H9 (cell line): ENCODE data around the gene TBC1D22A. TPM values are rescaled to one million over a fixed set of nuclear protein-coding genes. Genes with fewer than 3 reads are reported as not detected.

ENCODE experiments used
- DNase-seq: peaks from one replicate; pipeline ENCODE4 v3.0.0-alpha.2; 2017
- H2AFZ ChIP-seq: one replicate; pipeline ENCODE4 v1.6.1; 2013; ENCODE audit warnings: mild to moderate bottlenecking, low read length, control low read depth, moderate library complexity
- H2AK5ac ChIP-seq: 2 replicates; pipeline ENCODE4 v1.6.1; 2013; ENCODE audit warnings: low read length, control low read depth, mixed read lengths; ENCODE audit not compliant: insufficient read length
- H2BK120ac ChIP-seq: one replicate; pipeline ENCODE4 v1.6.1; 2013; ENCODE audit warnings: low read depth, mild to moderate bottlenecking, low read length, control low read depth, inconsistent platforms; ENCODE audit not compliant: poor library complexity, severe bottlenecking
- H2BK12ac ChIP-seq: 2 replicates; pipeline ENCODE4 v1.6.1; 2013; ENCODE audit warnings: low read length, control low read depth, mixed read lengths, low read depth; ENCODE audit not compliant: insufficient read length
- H2BK15ac ChIP-seq: 2 replicates; pipeline ENCODE4 v1.6.1; 2013; ENCODE audit warnings: low read depth, low read length, control low read depth
- H2BK20ac ChIP-seq: one replicate; pipeline ENCODE4 v1.6.1; 2013; ENCODE audit warnings: low read depth, mild to moderate bottlenecking, low read length, control low read depth, inconsistent platforms; ENCODE audit not compliant: poor library complexity, severe bottlenecking
- H2BK5ac ChIP-seq: 2 replicates; pipeline ENCODE4 v1.6.1; 2013; ENCODE audit warnings: low read length, control low read depth, mixed read lengths; ENCODE audit not compliant: insufficient read length
- H3K14ac ChIP-seq: 2 replicates; pipeline ENCODE4 v1.6.1; 2013; ENCODE audit warnings: low read length, control low read depth; ENCODE audit not compliant: insufficient read depth
- H3K18ac ChIP-seq: 2 replicates; pipeline ENCODE4 v1.6.1; 2013; ENCODE audit warnings: low read depth, mild to moderate bottlenecking, mixed read lengths, low read length, control low read depth; ENCODE audit not compliant: insufficient read length
- H3K23ac ChIP-seq: 2 replicates; pipeline ENCODE4 v1.6.1; 2013; ENCODE audit warnings: low read length, control low read depth, mixed read lengths, low read depth; ENCODE audit not compliant: insufficient read length
- H3K23me2 ChIP-seq: 2 replicates; pipeline ENCODE4 v1.6.1; 2013; ENCODE audit warnings: low read depth, mild to moderate bottlenecking, mixed read lengths, low read length, control low read depth; ENCODE audit not compliant: insufficient read length, poor library complexity, severe bottlenecking
- H3K27ac ChIP-seq: 2 replicates; pipeline ENCODE4 v1.5.1; 2013; ENCODE audit warnings: low read length, control low read depth, mixed read lengths, low read depth; ENCODE audit not compliant: insufficient read length
- H3K27me3 ChIP-seq: 2 replicates; pipeline ENCODE4 v1.6.1; 2013; ENCODE audit warnings: low read length, control low read depth, inconsistent platforms; ENCODE audit not compliant: insufficient read depth
- H3K4ac ChIP-seq: 2 replicates; pipeline ENCODE4 v1.6.1; 2013; ENCODE audit warnings: low read depth, mild to moderate bottlenecking, control low read depth, inconsistent platforms, low read length, moderate library complexity
- H3K4me1 ChIP-seq: 2 replicates; pipeline ENCODE4 v1.6.1; 2013; ENCODE audit warnings: low read length, control low read depth, inconsistent platforms; ENCODE audit not compliant: insufficient read depth
- H3K4me2 ChIP-seq: 2 replicates; pipeline ENCODE4 v1.6.1; 2013; ENCODE audit warnings: low read length, control low read depth, mixed read lengths; ENCODE audit not compliant: insufficient read length, insufficient read depth
- H3K56ac ChIP-seq: 2 replicates; pipeline ENCODE4 v1.6.1; 2013; ENCODE audit warnings: low read depth, mild to moderate bottlenecking, mixed read lengths, low read length, control low read depth; ENCODE audit not compliant: insufficient read length
- H3K79me1 ChIP-seq: 2 replicates; pipeline ENCODE4 v1.6.1; 2013; ENCODE audit warnings: low read depth, mild to moderate bottlenecking, moderate library complexity, low read length, control low read depth, inconsistent platforms; ENCODE audit not compliant: insufficient read depth, poor library complexity, severe bottlenecking
- H3K79me2 ChIP-seq: 2 replicates; pipeline ENCODE4 v1.6.1; 2013; ENCODE audit warnings: low read length, control low read depth, inconsistent platforms; ENCODE audit not compliant: insufficient read depth
- H3K9ac ChIP-seq: 2 replicates; pipeline ENCODE4 v1.6.1; 2013; ENCODE audit warnings: low read length, control low read depth, mixed read lengths; ENCODE audit not compliant: insufficient read length; ENCODE audit errors: extremely low read depth
- H3K9me3 ChIP-seq: one replicate; pipeline ENCODE4 v1.6.1; 2013; ENCODE audit warnings: low read depth, low read length, inconsistent platforms; ENCODE audit not compliant: control insufficient read depth
- H3T11ph ChIP-seq: one replicate; pipeline ENCODE4 v1.6.1; 2013; ENCODE audit warnings: mild to moderate bottlenecking, low read length, control low read depth, inconsistent platforms
- H4K20me1 ChIP-seq: one replicate; pipeline ENCODE4 v1.6.1; 2013; ENCODE audit not compliant: control insufficient read depth, insufficient read length, insufficient read depth
- H4K5ac ChIP-seq: 2 replicates; pipeline ENCODE4 v1.6.1; 2013; ENCODE audit warnings: low read depth, mild to moderate bottlenecking, mixed read lengths, low read length, control low read depth; ENCODE audit not compliant: insufficient read length
- H4K8ac ChIP-seq: replicated peaks from 2 replicates; pipeline ENCODE4 v1.6.1; 2013; ENCODE audit warnings: low read length, control low read depth, mixed read lengths, low read depth; ENCODE audit not compliant: insufficient read length
- H4K91ac ChIP-seq: 2 replicates; pipeline ENCODE4 v1.6.1; 2013; ENCODE audit warnings: low read depth, mild to moderate bottlenecking, moderate library complexity, mixed read lengths, low read length, control low read depth; ENCODE audit not compliant: insufficient read length
- H3K27ac Mint-ChIP-seq, 3 experiments: 2 replicates in 2 of 3; 3 replicates in 1 of 3; pipeline ENCODE4 v1.8.0; 2020 to 2021; ENCODE audit warnings: mixed read lengths in 3 of 3, mild to moderate bottlenecking in 1 of 3, moderate library complexity in 1 of 3
- H3K27me3 Mint-ChIP-seq: 2 replicates; pipeline ENCODE4 v1.8.0; 2021; ENCODE audit warnings: low read depth, mild to moderate bottlenecking, moderate library complexity, mixed read lengths
- H3K36me3 Mint-ChIP-seq, 3 experiments: 2 replicates in 2 of 3; 3 replicates in 1 of 3; pipeline ENCODE4 v1.8.0; 2020 to 2021; ENCODE audit warnings: low read depth in 3 of 3, mixed read lengths in 3 of 3; ENCODE audit not compliant: insufficient read depth in 1 of 3
- H3K4me1 Mint-ChIP-seq, 2 experiments: 2 replicates each; pipeline ENCODE4 v1.8.0; 2020; ENCODE audit warnings: mixed read lengths in 2 of 2
- H3K4me3 Mint-ChIP-seq, 2 experiments: 2 replicates in 1 of 2; 3 replicates in 1 of 2; pipeline ENCODE4 v1.8.0; 2020 to 2021; ENCODE audit warnings: mild to moderate bottlenecking in 2 of 2, mixed read lengths in 2 of 2, moderate library complexity in 1 of 2
- H3K9me3 Mint-ChIP-seq, 2 experiments: 2 replicates in 1 of 2; 3 replicates in 1 of 2; pipeline ENCODE4 v1.8.0; 2020; ENCODE audit warnings: mild to moderate bottlenecking in 2 of 2, mixed read lengths in 2 of 2, moderate library complexity in 1 of 2
- WGBS: extraction: QIAGEN DNeasy Blood & Tissue Kit; methylation state at CpG from one replicate; pipeline ENCODE4 v1.1.7; 2013; ENCODE audit warnings: missing lambda C conversion rate, low lambda C conversion rate, mixed read lengths; ENCODE audit not compliant: insufficient read length; ENCODE audit errors: extremely low coverage; 5-methylcytosine and 5-hydroxymethylcytosine counted together
- total RNA-seq: library from RNA; stranded (reverse); gene quantifications from 2 replicates; pipeline ENCODE4 v1.2.1, GENCODE V29; 2021
- TF ChIP-seq, protein P1 (sequence below): fragments of 200-600 bp; sonication (generic); conservative IDR thresholded peaks from 3 replicates; pipeline ENCODE4 v1.8.0; 2021; ENCODE audit warnings: antibody characterized with exemption, mild to moderate bottlenecking

The TBC1D22A gene
- total RNA-seq, 1 experiment from 2014 or later = 20.8 TPM

DNA sequence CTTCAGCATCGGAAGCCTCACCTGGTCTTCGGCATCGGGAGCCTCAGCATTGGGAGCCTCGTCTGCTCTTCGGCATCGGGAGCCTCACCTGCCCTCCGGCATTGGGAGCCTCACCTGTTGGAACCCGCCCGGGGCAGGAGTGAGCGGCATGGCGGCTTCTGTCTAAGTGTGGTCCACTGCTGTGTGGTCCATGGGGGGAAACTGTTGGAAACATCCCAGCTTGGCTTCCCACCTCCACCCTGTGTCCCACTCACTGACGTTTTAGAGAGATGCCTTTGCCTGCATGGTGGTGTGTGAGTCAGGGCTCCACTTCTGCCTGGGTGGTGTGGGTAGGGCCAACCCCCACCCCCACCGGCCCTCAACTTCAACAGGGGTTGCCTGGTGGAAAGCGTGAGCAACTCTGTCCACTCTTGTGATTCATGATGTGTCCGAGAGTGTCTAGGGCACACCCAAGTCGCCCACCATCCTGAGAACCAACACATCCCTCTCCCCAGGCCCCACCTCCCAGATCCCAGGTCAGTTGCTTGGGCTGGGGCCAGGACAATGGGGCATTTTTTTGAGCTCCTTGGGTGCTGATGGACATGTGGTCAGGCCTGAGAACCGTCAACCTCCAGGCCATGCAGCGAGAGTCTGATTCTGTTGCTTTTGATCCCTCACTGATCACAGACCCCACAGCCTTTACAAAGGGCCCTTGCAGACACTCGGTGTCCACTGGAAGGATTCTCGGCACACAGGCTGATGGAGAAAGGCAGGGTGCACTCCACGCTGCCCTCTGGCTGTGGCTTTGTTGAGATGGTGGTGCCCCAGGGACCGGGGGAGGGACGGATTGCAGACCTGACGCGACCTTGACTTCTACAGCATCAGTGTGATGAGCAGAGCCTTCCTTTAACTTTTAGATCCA is 406.7 kb downstream of the TBC1D22A start:
- Histone ChIP-seq H3K56ac (no peak overlapping the region), H2BK20ac (no peak overlapping the region), H3K23me2 (peaks cover 3% of the 10 kb centered on the region), H2BK12ac (no peak overlapping the region), H3K4me2 (no peak overlapping the region), H3K9ac (no peak overlapping the region), H2BK5ac (no peak overlapping the region), H4K8ac (no peak overlapping the region), H3K23ac (no peak overlapping the region), H4K91ac (no peak overlapping the region), H4K5ac (no peak overlapping the region), H3K4me1 (no peaks in the 10 kb centered on the region), H3K79me1 (no peaks in the 10 kb centered on the region), H3K27me3 (no peaks in the 10 kb centered on the region), H3K18ac (no peak overlapping the region), H3K27ac (no peak overlapping the region), H3K79me2 (no peaks in the 10 kb centered on the region), H3K9me3 (peaks cover 9% of the 10 kb centered on the region), H2BK15ac (no peak overlapping the region), H2AK5ac (no peak overlapping the region), H3K14ac (no peak overlapping the region; the same call in 1 of the 2 replicates), H3K4ac (no peak overlapping the region), H3T11ph (no peak overlapping the region), H2AFZ (no peak overlapping the region), H2BK120ac (no peak overlapping the region), H4K20me1 (peaks cover 5% of the 10 kb centered on the region)
- Mint-ChIP-seq H3K27ac (no peak overlapping the region), H3K27me3 (peaks cover 2% of the 10 kb centered on the region), H3K4me1 (no peaks in the 10 kb centered on the region), H3K9me3 (peaks cover 6 to 10% of the 10 kb centered on the region in 2 experiments), H3K36me3 (peaks cover 10 to 16% (median 12%) of the 10 kb centered on the region in 3 experiments; a peak in 6 of 7 replicates), H3K4me3 (no peak overlapping the region)
- no CpG with 5 or more reads among the region's 25 CpGs for WGBS
- TF ChIP-seq, protein P1, sequence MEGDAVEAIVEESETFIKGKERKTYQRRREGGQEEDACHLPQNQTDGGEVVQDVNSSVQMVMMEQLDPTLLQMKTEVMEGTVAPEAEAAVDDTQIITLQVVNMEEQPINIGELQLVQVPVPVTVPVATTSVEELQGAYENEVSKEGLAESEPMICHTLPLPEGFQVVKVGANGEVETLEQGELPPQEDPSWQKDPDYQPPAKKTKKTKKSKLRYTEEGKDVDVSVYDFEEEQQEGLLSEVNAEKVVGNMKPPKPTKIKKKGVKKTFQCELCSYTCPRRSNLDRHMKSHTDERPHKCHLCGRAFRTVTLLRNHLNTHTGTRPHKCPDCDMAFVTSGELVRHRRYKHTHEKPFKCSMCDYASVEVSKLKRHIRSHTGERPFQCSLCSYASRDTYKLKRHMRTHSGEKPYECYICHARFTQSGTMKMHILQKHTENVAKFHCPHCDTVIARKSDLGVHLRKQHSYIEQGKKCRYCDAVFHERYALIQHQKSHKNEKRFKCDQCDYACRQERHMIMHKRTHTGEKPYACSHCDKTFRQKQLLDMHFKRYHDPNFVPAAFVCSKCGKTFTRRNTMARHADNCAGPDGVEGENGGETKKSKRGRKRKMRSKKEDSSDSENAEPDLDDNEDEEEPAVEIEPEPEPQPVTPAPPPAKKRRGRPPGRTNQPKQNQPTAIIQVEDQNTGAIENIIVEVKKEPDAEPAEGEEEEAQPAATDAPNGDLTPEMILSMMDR = peak; percentile 71
- DNase-seq = peak; percentile 62
